Measurements from ENCODE around the gene CTBP2. TPM values are rescaled to one million over a fixed set of nuclear protein-coding genes. Genes with fewer than 3 reads are reported as not detected.
A peak's percentile ranks its signal among the peaks of the same experiment; 100 is the strongest.

CTBP2 gene
- total RNA-seq, 2 donors from 2014 or later = 26.0 to 36.0 TPM

DNA sequence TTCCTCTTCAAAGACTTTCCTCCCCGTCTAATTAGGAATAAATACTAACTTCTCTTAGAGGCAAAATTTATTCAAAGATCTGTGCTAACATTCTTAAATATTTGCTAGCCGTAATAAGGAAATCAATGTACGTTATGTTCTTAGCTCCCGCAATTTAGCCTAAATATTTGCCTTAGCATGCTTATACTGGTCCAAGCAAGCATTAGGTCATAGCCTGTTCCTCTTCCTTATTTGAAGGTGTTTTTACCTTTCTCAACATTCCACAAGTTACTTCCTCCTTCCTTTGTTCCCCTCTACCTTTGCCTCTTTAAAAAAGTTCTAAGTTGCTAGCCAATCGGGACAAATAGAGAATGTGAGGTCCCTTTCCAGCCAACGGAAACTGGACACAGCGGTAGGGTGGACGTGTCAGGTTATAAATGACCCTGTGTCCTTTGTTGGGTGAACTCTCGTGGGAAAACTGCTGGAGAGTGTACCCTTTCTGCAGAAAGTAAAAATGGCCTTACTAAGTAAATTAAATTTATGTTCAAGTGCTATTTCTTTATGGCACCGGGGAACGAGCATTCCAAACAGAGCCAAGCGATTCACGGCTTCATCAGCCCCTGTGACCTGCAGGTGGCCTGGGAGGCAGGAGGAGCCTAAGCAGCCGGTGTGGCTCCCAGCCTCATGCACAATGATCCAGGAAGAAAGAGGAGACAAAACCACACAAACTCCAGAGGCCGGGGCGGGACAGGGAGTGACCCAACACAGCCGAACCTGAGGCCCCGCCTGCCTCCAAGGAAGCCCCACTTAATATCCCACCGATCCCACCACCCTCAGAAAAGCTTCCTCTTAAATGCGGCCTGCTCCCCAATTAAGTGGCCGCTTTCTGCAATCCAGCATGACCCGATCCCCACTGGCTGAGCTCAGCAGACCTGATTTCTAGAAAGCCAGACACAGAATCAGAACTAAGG, 151.4 kb downstream of the CTBP2 start:
- TF ChIP-seq, protein P1, sequence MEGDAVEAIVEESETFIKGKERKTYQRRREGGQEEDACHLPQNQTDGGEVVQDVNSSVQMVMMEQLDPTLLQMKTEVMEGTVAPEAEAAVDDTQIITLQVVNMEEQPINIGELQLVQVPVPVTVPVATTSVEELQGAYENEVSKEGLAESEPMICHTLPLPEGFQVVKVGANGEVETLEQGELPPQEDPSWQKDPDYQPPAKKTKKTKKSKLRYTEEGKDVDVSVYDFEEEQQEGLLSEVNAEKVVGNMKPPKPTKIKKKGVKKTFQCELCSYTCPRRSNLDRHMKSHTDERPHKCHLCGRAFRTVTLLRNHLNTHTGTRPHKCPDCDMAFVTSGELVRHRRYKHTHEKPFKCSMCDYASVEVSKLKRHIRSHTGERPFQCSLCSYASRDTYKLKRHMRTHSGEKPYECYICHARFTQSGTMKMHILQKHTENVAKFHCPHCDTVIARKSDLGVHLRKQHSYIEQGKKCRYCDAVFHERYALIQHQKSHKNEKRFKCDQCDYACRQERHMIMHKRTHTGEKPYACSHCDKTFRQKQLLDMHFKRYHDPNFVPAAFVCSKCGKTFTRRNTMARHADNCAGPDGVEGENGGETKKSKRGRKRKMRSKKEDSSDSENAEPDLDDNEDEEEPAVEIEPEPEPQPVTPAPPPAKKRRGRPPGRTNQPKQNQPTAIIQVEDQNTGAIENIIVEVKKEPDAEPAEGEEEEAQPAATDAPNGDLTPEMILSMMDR (IDR thresholded peaks at IDR 0.05) = no peak
- Histone ChIP-seq H3K9me3 (no peaks in the 10 kb centered on the region), H3K27me3 (no peaks in the 10 kb centered on the region), H3K4me3 (no peak overlapping the region), H3K36me3 (peaks cover 11% of the 10 kb centered on the region), H3K4me1 (peaks cover 0 to 72% of the 10 kb centered on the region in 2 donors), H3K27ac (peak overlapping the region in 1 of 2 donors; percentile 89)
- DNase-seq (ENCODE audit: low spot score) = no peak

- Histone ChIP-seq H3K27me3 (no peaks in the 10 kb centered on the region), H3K4me1 (peaks cover 0 to 67% of the 10 kb centered on the region in 2 donors), H3K27ac (peak overlapping the region in 1 of 2 donors; percentile 29), H3K36me3 (peaks cover 19% of the 10 kb centered on the region), H3K9me3 (no peaks in the 10 kb centered on the region), H3K4me3 (no peak overlapping the region)
- TF ChIP-seq, protein P1 (IDR thresholded peaks at IDR 0.05) = no peak
- no peak for DNase-seq (ENCODE audit: low spot score)
Observed at GRCh38 chr10:125007436-125007835, 152.9 kb downstream of the CTBP2 start.

GRCh38 chr10:125006921-125007426, 153.4 kb downstream of the CTBP2 start:
- Histone ChIP-seq H3K9me3 (no peaks in the 10 kb centered on the region), H3K27ac (peak overlapping the region in 1 of 2 donors; percentile 29), H3K4me1 (peaks cover 0 to 67% of the 10 kb centered on the region in 2 donors), H3K27me3 (no peaks in the 10 kb centered on the region), H3K4me3 (no peak overlapping the region), H3K36me3 (peaks cover 23% of the 10 kb centered on the region)
- no peak for DNase-seq (ENCODE audit: low spot score)
- TF ChIP-seq, protein P1 (IDR thresholded peaks at IDR 0.05) = no peak

- no peak overlapping the region for H3K27ac ChIP-seq
- peaks cover 23% of the 10 kb centered on the region for H3K36me3 ChIP-seq
- peaks cover 0 to 67% of the 10 kb centered on the region in 2 donors for H3K4me1 ChIP-seq
- TF ChIP-seq, protein P1 (IDR thresholded peaks at IDR 0.05) = no peak
- DNase-seq (ENCODE audit: low spot score) = no peak
- no peak overlapping the region for H3K4me3 ChIP-seq
- no peaks in the 10 kb centered on the region for H3K9me3 ChIP-seq
- no peaks in the 10 kb centered on the region for H3K27me3 ChIP-seq
Observed at GRCh38 chr10:125006188-125006680, 154.1 kb downstream of the CTBP2 start.

- TF ChIP-seq, protein P1 (IDR thresholded peaks at IDR 0.05) = no peak
- Histone ChIP-seq H3K27me3 (no peaks in the 10 kb centered on the region), H3K4me1 (peaks cover 0 to 67% of the 10 kb centered on the region in 2 donors), H3K27ac (no peak overlapping the region), H3K36me3 (peaks cover 23% of the 10 kb centered on the region), H3K9me3 (no peaks in the 10 kb centered on the region), H3K4me3 (no peak overlapping the region)
- no peak for DNase-seq (ENCODE audit: low spot score)
Observed at GRCh38 chr10:125005312-125006187, 154.8 kb downstream of the CTBP2 start.
